Ovary (tissue), 9 donors: ENCODE results near the gene ATP5F1E. TPM values are rescaled to one million over a fixed set of nuclear protein-coding genes. Genes with fewer than 3 reads are reported as not detected.
A peak's percentile ranks its signal among the peaks of the same experiment; 100 is the strongest.

ENCODE experiments used
- DNase-seq, 5 donors: peaks; one replicate each; pipeline ENCODE4 v3.0.0-alpha.2; 2019 to 2020
- H3K27ac ChIP-seq, 2 donors: fragments of 200-600 bp; one replicate each; pipeline versions ENCODE4 v1.5.1 to v1.8.0; 2019 to 2022
- H3K27me3 ChIP-seq: fragments of 200-600 bp; one replicate; pipeline ENCODE4 v1.8.0; 2022
- H3K36me3 ChIP-seq: fragments of 200-600 bp; sonication (generic); one replicate; pipeline ENCODE4 v1.5.1; 2019
- H3K4me1 ChIP-seq: one replicate; pipeline ENCODE4 v1.8.1; 2013; ENCODE audit warnings: mild to moderate bottlenecking, moderate library complexity; ENCODE audit not compliant: insufficient read depth
- H3K4me3 ChIP-seq: fragments of 200-600 bp; sonication (generic); one replicate; pipeline ENCODE4 v1.5.1; 2017
- H3K9me3 ChIP-seq, 2 donors: fragments of 200-600 bp in 1 of 2; sonication (generic) in 1 of 2; one replicate each; pipeline versions ENCODE4 v1.5.1 to v1.8.1; 2013 to 2019; ENCODE audit warnings: mild to moderate bottlenecking in 1 of 2, moderate library complexity in 1 of 2
- EP300 ChIP-seq: sonication (generic); formaldehyde crosslinking; IDR thresholded peaks from one replicate; pipeline ENCODE4 v1.6.1; 2017; ENCODE audit warnings: antibody characterized with exemption
- POLR2A ChIP-seq: fragments of 450-650 bp; IDR thresholded peaks from one replicate; pipeline ENCODE4 v1.6.1; 2017; ENCODE audit warnings: antibody characterized with exemption, mild to moderate bottlenecking, moderate library complexity
- WGBS, 3 donors: extraction: QIAGEN DNeasy Blood & Tissue Kit in 1 of 3; methylation state at CpG; one replicate each; pipeline versions ENCODE4 v1.1.5 to v1.1.7; 2013 to 2017; 5-methylcytosine and 5-hydroxymethylcytosine counted together
- intact Hi-C, 4 donors: fragments of 100-400 bp; cut with DNase I; formaldehyde crosslinking; loops; one replicate each; pipeline versions ENCODE4 v1.11.0 to v1.15.1; 2022 to 2023
- polyA plus RNA-seq, 2 donors: library from polyadenylated mRNA; stranded (reverse); fragments of 200-250 nt in 1 of 2; fragments of 350-450 nt in 1 of 2; fragmentation: Illumina TruSeq in 1 of 2; extraction: RNeasy Lipid Tissue Mini Kit (QIAGEN cat#74804) in 1 of 2; gene quantifications; one replicate each; pipeline ENCODE4 v1.2.3, GENCODE V29; 2013 to 2014
- total RNA-seq, 7 donors: library from RNA; depleted of rRNA in 2 of 7; stranded (reverse); fragments of >200 nt in 2 of 7; fragmentation: NEBNext Ultra II Directional in 3 of 7; extraction: Animal tissue kit (Norgen Biotek cat#: 25700) in 3 of 7; gene quantifications; one replicate each; pipeline versions ENCODE4 v1.1.0 to v1.2.4, GENCODE V29; 2016 to 2023
- TF ChIP-seq, protein P1 (sequence below), 3 donors: fragments of 450-650 bp in 2 of 3; fragments of 200-600 bp in 1 of 3; IDR thresholded peaks; one replicate each; pipeline versions ENCODE4 v1.5.1 to v1.8.0; 2016 to 2022; ENCODE audit warnings: antibody characterized with exemption in 3 of 3, mild to moderate bottlenecking in 1 of 3
- donor health status: DM: no; HTN: no; CAD: no; lungs with moderate emphysema.
- donor health status: DM: no; HTN: no; CAD: no.
- donor health status: Bipolar disorder and iron deficiency.
- donor health status: DM: yes; HTN: yes; CAD: no.
- donor health status: DM: no; HTN: no; CAD: no.
- donor health status: DM: yes; HTN: yes; CAD: no.

The ATP5F1E gene
- total and polyA plus RNA-seq, 9 donors: 23.2 to 73.1 (median 45.4) TPM

DNA sequence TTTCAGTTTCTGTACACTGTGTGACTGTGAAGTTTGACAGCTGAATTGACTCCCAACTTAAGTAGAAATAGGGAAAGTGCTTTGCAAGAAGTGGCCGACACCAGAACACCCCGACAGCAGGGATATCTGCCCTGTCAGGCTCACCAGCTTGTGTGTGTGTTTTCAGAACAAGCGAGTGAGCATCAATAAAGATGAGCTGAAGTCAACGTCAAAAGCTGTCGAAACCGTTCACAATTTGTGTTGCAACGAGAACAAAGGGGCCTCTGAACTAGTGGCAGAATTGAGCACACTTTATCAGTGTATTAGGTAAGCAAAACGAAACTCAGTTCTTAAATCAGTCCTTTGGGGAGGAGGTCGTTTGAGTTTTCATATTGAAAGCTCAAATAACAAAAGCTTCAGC, 40.4 kb downstream of the ATP5F1E start:
- no peak for DNase-seq
- no peak overlapping the region for H3K27ac ChIP-seq
- intact Hi-C loops: no loop called here
- H3K36me3 ChIP-seq: no peaks in the 10 kb centered on the region
- WGBS, 3 donors: 30 to 77% (median 48%) methylated on average over 9 of the region's 9 CpGs
- TF ChIP-seq POLR2A (no peak), EP300 (no peak)
- TF ChIP-seq, protein P1, sequence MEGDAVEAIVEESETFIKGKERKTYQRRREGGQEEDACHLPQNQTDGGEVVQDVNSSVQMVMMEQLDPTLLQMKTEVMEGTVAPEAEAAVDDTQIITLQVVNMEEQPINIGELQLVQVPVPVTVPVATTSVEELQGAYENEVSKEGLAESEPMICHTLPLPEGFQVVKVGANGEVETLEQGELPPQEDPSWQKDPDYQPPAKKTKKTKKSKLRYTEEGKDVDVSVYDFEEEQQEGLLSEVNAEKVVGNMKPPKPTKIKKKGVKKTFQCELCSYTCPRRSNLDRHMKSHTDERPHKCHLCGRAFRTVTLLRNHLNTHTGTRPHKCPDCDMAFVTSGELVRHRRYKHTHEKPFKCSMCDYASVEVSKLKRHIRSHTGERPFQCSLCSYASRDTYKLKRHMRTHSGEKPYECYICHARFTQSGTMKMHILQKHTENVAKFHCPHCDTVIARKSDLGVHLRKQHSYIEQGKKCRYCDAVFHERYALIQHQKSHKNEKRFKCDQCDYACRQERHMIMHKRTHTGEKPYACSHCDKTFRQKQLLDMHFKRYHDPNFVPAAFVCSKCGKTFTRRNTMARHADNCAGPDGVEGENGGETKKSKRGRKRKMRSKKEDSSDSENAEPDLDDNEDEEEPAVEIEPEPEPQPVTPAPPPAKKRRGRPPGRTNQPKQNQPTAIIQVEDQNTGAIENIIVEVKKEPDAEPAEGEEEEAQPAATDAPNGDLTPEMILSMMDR (IDR thresholded peaks at IDR 0.05): no peak
- no peak overlapping the region for H3K4me3 ChIP-seq
- H3K9me3 ChIP-seq: no peaks in the 10 kb centered on the region
- no peaks in the 10 kb centered on the region for H3K4me1 ChIP-seq
- no peaks in the 10 kb centered on the region for H3K27me3 ChIP-seq

DNA sequence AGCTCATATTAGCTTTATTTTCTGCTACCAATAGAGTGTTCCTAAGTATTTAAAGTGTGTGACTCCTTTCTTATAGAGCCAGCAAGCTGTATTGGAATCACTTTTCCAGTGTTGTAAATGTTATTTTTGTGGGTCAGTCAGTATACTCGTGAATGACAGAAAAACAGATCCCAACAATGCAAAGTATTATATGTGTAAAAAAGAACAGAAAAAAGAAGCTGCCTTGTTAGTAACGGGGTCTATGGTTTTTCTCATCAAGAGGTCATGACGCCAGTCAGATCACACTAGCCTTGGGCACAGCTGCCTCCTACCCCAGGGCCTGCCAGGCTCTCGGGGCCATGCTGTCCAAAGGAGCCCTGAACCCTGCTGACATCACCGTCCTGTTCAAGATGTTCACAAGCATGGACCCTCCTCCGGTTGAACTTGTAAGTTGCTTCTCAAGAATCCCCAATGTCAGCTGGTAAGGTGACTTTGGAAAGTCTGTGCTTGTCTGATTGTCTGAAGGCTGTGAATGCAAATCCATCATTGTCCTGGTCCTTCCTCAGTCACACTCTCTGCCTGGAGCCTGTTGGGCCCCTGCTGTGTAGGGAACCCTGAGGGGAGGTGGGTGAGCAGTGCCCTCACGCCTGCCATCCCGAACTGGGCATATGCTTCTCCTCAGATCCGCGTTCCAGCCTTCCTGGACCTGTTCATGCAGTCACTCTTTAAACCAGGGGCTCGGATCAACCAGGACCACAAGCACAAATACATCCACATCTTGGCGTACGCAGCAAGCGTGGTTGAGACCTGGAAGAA, 41.3 kb downstream of the ATP5F1E start:
- no peaks in the 10 kb centered on the region for H3K4me1 ChIP-seq
- H3K27me3 ChIP-seq: no peaks in the 10 kb centered on the region
- no peak overlapping the region for H3K27ac ChIP-seq
- intact Hi-C loops: no loop called here
- no peaks in the 10 kb centered on the region for H3K36me3 ChIP-seq
- WGBS, 3 donors: 77 to 83% (median 82%) methylated on average over 14 of the region's 14 CpGs
- no peaks in the 10 kb centered on the region for H3K9me3 ChIP-seq
- DNase-seq: no peak
- TF ChIP-seq POLR2A (no peak), EP300 (no peak)
- TF ChIP-seq, protein P1 (IDR thresholded peaks at IDR 0.05): no peak
- no peak overlapping the region for H3K4me3 ChIP-seq

DNA sequence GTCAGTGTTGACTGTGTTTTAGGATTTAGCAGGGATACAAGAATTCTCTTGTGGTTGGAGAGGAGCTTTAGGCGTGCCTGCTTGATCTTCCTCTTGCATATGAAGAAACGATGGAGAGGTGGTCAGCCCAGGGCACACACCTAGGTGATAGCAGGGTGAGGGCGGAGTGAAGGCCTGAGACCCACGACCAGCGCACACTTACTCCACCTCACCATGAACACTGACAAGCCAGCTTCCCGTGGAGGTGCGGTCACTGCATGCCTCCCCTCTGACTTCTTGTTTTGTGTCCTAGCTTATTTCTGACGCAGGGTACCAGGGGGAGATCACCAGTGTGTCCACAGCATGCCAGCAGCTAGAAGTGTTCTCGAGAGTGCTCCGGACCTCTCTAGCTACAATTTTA, 42.9 kb downstream of the ATP5F1E start:
- DNase-seq: no peak
- Histone ChIP-seq H3K4me1 (no peaks in the 10 kb centered on the region), H3K27me3 (no peaks in the 10 kb centered on the region), H3K27ac (no peak overlapping the region), H3K4me3 (no peak overlapping the region), H3K9me3 (no peaks in the 10 kb centered on the region), H3K36me3 (no peaks in the 10 kb centered on the region)
- intact Hi-C loops: no loop called here
- TF ChIP-seq, protein P1 (IDR thresholded peaks at IDR 0.05): no peak
- TF ChIP-seq POLR2A: no peak
- no peak for TF ChIP-seq EP300
- WGBS, 3 donors: 88 to 93% (median 91%) methylated on average over 10 of the region's 10 CpGs

DNA sequence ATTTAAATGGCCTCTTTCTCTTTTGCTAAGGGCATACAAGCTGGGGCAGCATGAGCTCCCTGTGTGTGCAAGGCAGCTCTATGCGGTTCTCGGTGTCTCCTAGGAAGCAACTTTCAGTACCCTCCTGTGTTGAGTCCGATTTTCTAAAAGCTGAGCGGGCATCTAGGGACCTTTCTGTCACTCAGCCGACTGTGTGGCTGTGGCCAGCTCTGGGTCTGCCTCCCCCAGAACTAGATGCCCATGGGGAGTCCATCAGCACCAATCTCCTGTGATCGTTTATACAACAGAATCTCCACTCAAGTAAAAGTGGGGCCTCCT, 43.6 kb downstream of the ATP5F1E start:
- no peak overlapping the region for H3K27ac ChIP-seq
- no peaks in the 10 kb centered on the region for H3K36me3 ChIP-seq
- WGBS, 3 donors: 83 to 85% (median 84%) methylated on average over 6 of the region's 6 CpGs
- H3K4me3 ChIP-seq: no peak overlapping the region
- TF ChIP-seq, protein P1 (IDR thresholded peaks at IDR 0.05): no peak
- TF ChIP-seq EP300 (no peak), POLR2A (no peak)
- DNase-seq: peak in 1 of 5 donors; percentile 1
- no peaks in the 10 kb centered on the region for H3K9me3 ChIP-seq
- H3K4me1 ChIP-seq: no peaks in the 10 kb centered on the region
- no peaks in the 10 kb centered on the region for H3K27me3 ChIP-seq
- intact Hi-C loops: no loop called here
